HG02870 (cell line): ENCODE measurements around the gene CEP63.

Experiments
- ATAC-seq: cut with Tn5 transposase; IDR thresholded peaks from one replicate; pipeline ENCODE4 v1.9.1; 2021; ENCODE audit warnings: mild to moderate bottlenecking, moderate library complexity; ENCODE audit not compliant: unreplicated experiment

CEP63 gene

DNA sequence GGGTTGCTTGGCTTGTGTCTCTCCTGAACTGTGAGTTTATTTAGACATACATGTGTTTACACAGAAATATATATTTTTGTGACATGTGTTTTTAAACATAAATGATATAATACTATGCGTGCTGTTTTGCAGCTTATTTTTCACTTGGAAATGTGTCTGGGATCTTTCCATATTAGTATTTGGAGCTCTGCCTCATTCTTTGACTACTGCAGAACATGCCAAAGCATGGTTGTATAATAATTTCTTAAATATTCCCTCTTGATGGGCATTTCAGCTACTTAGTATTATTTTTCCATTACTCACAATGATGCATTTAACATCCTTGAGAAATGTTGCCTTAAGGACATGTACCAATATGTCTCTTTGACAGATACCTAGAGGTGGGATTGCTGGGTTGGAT is 19.5 kb upstream of the CEP63 start:
- no peak for ATAC-seq

DNA sequence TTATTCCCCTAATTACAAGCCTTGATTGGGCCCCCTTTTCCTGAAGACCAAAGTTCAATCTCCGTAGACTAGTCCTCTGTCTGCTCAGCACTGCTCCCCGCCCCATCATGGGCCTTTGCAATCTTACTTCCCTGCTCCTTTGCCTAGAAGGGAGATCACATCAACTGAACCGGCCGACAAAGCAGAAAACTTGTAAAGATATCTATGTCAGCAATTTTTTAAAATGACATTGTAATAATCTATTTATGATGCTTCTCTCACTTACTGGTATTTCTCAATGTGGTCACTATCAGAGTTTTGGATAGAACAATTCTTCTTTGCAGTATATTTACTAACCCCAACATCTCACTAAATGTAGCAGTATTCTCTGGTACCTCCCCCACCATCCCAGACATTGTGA is 17.3 kb upstream of the CEP63 start:
- ATAC-seq = no peak

DNA sequence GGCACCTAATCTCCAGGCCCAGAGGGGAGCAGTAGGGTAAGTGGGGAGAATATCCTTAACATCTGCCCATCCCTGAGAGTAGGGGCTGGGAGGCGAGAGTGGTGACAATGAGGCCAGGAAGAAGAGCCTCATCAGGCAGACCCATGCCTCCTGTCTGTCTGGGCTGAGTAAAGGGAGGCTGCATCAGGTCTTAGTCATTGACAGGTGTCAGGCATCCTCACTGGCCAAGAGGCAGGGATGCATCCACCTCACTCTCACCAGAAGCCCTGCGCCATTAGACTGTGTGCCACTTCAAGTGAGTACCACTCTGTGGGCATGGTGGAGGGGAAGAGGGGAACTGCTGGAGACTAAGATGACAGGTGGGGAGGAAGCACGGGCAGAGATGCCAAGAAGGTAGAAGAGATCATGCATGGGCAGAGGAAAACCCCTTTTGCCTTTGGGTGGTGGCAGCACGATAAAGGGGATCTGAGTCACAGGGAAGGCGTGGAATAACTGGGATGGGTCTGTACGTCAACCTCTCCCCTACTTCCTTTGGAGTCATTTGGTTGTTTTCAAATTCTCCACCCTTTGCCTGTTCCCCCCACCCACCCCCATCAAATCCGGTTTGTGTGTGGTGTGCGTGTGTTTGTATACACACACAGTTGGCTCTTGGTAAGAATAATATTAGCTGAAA is 14.2 kb upstream of the CEP63 start:
- ATAC-seq = no peak

DNA sequence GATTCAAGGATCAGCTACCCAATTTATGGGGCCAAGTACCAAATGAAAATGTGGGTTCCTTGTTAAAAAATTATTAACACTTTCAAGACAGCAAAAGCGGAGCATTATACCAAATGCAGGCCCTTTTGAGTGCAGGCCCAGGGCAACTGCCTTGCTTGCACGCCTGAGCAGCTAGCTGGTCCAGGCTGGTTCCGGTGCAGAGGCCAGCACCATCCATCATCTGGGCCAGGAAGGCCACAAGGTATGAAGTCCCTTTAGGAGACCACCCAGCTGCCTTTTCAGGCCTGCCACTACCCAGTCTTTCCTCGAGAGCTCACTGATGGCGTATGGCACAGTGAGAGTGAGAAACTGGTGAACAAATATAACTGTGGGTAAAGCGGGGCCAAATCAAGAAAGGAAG is 13.0 kb upstream of the CEP63 start:
- ATAC-seq = no peak

DNA sequence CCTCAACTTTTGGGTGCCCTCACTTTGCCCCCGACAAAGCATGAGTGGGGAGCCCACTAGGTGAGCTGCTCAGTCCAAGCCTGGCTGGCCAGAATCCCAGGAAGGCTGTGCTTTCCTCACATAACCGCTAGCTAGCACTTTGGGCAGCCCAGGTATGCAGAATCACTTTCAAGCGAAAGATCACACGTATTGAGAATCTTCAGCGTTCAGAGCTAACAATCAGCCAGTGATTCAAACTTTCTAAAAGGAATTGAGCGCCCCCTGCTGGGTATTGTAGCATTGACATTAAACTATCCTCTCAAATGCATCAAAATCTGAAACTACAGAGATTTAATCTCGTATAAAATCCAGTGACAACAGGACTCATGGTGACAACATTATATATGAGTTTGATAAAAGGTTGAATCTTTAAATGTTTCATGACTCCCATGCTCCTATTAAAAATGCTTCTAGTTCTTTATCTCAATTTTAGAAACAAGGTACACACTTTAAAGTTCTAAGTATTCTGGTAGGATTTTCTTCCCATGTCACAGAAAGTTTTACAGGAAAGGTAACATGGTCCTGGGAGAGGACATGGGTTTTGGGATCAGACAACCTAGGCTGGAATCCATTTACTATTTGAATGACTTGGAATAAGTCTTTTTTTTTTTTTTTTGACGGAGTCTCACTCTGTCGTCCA is 11.8 kb upstream of the CEP63 start:
- ATAC-seq = no peak

DNA sequence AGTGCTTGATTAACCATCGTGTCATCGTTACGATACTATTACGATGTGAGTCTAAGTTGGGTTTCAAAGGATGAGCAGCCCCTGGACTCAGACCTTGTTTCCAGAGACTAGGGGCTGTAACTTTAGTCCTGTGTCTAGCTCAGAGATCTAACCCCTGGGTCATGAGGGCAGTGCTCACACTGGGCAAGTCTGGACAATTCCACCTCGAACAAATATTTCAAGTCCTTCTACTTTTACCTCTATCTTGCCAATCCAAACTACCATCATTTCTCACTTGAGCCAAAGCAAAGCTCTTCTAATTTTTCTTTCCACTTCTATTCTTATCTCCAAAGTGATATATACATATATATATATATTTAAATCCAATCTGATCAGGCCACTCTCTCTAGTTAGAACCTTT is 10.9 kb upstream of the CEP63 start:
- ATAC-seq = no peak

DNA sequence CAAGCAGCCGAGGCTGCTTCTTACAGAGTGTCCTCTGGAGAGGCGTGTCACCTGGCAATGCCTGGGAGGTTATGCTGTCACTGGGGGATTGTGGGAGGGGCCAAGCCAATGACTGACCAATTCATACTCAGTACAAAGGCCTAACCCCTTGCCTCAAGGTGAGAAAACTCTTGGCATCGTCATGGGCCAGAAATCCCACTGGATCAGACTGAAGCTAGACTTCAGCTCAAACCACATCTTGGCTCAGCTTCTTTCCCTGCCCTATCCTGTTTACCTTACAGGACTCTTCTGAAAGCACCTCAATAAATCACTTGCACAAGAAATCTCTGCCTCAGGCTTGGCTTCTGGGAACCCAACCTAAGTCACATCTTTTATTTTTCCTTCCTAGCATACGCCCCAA is 9.6 kb upstream of the CEP63 start:
- no peak for ATAC-seq

DNA sequence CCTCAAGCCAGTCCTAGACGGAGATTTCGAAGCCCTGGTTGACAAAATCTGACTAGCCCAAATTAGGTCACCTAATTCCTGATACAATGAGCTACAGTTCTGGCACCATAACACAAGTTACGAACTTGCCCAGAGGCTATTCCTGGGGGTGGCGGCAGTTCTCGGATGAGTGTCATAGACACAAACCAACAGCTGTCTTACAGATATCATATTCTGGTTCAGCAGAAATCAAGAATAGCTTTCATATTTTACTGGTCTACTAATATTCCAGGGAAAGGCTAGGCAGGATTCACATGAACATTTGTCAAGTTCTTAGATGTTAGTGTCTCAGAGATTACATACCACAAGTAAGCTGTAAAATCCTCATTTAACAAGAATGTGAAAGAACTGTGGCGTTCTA is 8.9 kb upstream of the CEP63 start:
- ATAC-seq = no peak

DNA sequence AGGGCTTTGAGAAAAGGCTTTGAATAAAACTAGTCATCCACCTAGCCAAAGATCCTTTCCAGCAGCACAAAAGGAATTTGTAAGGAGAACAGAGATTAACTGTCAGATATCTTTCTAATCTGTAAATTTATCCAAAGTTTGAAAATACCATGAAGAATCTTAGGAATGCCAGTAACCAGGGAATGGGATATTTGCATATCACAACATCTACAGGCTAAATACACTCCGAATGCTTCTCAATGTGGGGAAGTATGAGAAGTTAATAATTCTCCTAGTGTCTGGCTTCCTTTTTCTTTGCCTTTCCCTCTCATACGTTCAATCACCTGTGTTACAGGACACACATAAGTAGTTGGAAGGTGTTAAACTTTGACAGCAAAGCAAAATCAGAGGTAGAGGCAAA is 7.9 kb upstream of the CEP63 start:
- no peak for ATAC-seq

DNA sequence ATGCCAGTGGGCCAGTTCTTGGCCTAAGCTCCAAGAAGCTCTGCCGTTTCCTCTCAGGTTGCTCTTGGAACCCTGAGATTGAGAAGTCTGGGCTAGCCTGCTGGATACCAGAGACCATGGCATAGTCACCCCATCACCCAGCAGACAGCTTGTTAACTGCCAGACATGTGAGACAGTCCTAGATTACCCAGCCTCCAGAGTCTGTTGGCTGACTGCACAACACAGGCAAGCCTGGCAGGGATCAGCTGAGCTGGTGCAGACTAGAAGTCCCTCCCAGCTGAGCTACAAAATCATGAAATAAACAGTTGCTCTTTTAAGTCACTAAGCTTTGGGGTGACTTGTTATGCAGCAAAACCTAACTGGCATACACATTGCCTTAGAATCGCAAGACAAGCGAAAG is 5.3 kb upstream of the CEP63 start:
- no peak for ATAC-seq

DNA sequence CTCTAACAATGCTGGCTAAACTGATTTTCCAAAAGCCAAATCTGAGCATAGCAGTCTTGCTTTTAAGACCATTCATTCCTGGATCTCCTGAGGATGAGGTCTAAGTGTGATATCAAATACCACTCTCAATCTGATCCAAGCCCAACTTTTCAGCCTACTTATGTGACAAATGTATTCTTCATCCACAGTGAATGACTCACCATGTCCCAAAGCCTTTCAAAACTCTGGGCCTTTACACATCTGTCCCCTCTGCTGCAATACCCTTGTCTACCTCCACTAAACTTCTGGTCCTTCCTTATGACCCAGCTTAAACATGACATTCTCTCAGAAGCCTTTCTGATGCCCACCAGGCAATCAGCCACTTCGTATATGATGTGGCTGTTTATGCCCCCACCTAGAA is 4.7 kb upstream of the CEP63 start:
- ATAC-seq = no peak

DNA sequence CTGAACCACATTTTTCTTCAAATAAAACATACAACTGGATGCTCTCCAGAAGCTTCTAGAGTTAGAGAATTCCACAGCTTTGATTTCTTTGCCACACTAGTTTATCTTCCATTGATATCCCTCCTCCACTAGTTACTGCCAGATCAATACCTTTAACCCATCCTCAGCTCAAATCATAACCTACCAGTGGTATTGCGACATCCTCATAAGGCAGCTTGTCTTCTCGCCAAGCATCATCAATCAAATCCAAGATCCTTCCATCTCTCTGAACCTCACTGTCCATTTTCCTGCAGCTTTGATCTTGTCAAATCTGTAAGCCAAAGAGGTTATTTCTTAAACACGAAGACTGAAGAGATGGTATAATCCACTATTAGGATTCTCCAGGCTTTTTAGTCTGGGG is 3.2 kb upstream of the CEP63 start:
- ATAC-seq = no peak

DNA sequence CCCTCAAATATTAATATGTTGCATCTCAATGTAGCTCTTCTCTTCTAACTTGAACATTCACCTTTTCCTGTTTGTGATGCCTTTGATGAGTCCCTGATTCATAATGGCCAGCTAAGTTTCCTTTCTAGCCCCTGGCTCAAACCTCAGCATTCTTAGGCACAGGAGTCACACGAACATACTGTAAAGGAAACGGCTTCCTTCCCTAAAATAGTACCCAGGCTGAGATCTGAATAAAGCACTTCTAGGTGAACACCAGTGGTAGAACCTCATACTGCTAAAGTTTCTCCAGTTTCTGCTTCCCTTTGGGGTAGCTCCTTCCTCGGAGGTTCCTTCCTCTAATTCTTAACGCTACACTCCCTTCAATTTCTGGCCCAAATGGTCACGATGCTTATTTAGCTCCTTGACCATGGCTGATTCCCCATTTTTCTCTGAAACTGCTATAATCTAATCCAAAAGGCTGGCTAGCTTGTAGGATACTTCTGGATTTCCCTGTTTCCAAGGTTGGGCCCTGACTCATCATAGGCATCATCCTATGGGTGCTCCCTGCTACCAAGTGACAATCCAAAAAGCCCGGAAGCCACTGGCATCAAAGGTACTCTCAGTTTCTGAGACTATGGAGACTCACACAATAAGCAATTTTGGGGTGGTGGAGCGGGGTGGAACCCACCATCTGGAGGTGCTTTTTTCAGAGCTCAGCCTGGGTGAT is 2.5 kb upstream of the CEP63 start:
- ATAC-seq = no peak

DNA sequence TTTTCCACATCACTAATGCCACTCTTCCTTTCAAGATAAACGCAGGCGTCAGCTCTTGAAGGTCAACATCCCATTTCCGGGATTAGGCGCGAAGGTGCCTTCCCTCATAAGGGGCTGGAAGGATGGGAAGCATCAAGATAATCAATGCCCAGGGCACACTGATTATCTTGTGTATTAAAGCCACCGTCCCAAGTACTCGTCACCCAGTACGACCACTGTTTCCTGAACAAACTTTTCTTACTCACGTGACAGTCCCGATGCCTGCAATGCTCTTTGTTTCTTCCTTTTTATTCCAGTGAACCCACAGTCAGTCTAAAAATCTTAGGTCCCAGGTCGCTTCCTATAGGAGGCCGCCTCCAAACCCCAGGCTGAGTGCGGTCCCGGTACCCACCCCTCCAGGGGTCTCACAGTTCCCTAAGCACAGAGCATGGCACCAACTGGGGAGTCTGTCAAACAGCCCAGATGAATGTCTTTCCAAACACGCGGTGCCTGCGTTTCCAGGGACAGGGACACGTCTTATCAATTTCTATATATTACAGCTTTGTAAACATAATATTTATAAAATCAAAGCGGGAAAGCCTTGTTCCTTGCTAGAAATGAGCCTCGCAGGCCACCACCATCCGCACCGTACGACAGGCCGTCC is 661 bp upstream of the CEP63 start:
- peak; percentile 3 for ATAC-seq

DNA sequence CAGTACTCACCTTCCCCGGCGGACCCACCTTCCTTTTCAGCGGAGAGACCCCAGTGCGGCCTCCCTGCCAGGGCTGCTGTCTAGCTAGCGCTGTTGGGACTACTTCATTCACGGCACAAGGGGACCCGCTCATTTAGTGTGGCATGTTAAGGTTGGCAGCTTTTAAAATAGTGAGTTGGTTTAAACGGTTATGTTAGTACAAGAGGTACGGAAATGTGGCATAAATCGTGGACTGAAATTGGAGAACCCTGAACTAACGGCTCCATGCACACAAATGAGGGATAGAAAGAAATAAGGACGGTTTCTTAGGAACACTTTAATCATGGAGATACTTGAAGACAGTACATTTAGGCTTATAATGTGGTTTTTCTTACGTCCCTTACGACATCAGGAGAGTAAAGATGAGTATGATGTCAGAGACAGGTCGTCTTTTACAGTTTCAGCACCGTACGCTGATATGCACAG is 752 bp downstream of the CEP63 start:
- peak; percentile 3 for ATAC-seq

DNA sequence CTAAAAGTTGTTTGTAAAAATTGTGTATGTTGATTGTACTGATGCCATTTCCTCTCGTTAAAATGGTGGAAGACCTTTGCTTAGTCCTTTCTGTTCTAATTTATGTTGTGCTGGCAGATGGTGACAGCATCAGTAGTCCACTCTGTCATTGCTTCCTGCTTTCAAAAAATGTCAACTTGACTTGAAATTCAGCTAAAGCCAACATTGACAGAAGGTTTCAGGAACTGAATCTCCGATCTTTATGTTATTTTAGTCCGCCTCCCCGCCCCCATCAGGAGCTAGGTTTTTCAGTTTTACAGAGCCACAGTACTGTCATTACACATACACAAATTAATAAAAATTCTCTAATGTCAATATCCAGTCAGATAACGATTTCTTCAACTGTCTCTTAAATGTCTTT is 1.5 kb downstream of the CEP63 start:
- ATAC-seq = peak; percentile 18

DNA sequence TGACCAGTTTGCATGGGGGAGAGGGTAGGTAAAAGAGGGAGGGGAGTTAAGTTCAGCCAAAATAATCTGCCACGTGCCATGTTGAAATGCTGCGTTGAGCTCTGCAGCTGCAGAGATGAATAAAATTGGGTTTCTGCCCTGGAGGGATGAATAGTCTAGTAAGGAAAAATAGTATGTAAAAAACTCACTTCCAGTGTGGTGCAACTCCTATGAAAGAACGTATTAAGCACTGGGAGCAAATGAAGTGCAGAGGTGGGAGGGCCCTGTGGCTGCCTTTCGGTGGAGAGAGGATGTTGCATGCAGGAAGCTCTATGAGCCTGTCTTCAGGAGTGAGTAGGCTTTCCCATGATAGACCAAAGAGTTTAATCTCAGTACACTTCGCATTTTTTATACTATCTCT is 8.6 kb downstream of the CEP63 start:
- no peak for ATAC-seq

DNA sequence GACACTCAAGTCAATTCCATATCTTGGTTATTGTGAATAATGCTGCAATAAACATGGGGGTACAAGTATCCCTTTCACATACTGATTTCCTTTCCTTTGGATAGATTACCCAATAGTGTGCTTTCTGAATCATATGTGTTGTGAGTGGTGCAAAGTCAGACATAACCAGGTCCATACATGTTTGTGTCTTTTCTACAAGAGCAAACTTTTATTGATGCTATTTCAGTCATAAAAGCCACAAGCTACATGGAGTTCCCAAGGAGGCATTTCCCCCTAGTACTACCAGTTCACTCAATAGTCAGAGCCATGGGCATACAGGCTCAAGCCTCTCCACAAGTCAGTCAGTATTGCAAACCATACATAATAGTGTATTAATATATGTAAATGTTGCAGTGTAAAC is 10.1 kb downstream of the CEP63 start:
- no peak for ATAC-seq

DNA sequence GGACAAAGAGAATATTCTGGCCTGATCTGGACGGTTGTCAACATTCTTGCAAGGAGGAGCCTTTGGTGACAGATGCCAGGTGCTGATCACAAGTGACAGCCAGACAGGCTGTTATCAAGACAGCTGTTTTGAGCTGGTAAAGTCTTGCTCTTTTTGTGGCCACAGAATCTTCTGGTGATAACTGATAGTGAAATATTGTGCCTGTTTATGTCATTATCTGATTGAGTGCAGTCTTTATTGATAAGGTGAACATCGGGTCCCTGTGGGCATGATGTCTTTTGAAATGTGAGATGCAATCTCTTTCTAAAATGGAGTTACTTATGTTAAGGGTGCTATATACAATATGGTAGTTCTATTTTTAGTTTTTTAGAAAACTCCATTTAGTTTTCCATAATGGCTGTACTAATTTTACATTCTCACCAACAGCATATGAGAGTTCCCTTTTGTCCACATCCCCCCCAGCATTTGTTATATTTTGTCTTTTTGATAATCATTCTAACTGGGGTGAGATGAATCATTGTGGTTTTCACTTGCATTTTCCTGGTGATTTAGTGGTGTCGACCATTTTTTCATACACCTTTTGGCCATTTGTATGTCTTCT is 10.7 kb downstream of the CEP63 start:
- no peak for ATAC-seq

DNA sequence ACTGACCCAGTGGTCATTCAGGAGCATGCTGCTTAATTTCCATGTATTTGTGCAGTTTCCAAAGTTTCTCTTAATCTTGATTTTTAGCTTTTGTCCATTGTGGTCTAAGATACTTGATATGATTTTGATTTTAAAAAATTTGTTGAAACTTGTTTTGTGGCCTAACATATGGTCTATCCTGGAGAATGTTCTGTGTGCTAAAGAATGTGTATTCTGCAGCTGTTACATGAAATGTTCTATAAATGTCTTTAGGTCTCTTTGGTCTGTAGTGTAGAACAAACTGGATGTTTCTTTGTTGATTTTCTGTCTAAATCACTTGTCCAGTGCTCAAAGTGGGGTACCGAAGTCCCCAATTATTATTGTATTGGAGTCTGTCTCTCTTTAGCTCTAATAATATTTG is 17.4 kb downstream of the CEP63 start:
- no peak for ATAC-seq

DNA sequence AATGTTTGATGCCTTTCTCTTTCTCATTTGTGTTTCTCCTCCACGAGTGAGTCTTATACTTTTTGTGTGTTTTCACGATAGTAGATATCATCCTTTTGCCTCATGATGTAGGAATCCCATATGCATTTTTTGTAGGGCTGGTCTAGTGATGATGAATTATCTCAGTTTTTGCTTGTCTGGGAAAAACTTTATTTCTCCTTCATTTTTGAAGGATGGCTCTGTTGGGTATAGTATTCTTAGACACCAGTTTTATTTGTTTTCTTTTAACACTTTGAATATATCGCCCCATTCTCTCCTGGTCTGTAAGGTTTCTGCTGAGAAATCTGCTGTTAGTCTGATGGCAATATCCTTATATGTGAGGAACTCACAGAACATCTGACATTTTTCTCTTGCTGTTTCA is 18.3 kb downstream of the CEP63 start:
- no peak for ATAC-seq
